T-helper 17 cell (primary cell): Measurements from ENCODE around the gene ABCC9. TPM values are rescaled to one million over a fixed set of nuclear protein-coding genes. Genes with fewer than 3 reads are reported as not detected.
"Not testable (repeated sequence)": the region's sequence is repeated elsewhere in the genome, so short reads cannot be mapped to it uniquely, and the experiment has no call there.

Source experiments
- ATAC-seq: fragments of 150-1000 bp; cut with Tn5 transposase; 2 replicates; pipeline ENCODE4 v1.10.0; 2021; ENCODE audit warnings: mild to moderate bottlenecking, moderate library complexity
- DNase-seq, 3 donors: peaks; one replicate each; pipeline versions ENCODE4 v3.0.0 to v3.0.0-alpha.2; 2020 to 2021
- H3K9me3 ChIP-seq: one replicate; pipeline ENCODE4 v1.7.0; 2013; ENCODE audit warnings: low read length, mild to moderate bottlenecking; ENCODE audit not compliant: control insufficient read depth, poor library complexity, severe bottlenecking
- H3K27ac Mint-ChIP-seq: one replicate; pipeline ENCODE4 v1.8.0; 2022; ENCODE audit warnings: mild to moderate bottlenecking, moderate library complexity, mixed read lengths
- H3K27me3 Mint-ChIP-seq: one replicate; pipeline ENCODE4 v1.8.0; 2022; ENCODE audit warnings: mixed read lengths
- H3K36me3 Mint-ChIP-seq: one replicate; pipeline ENCODE4 v1.8.0; 2022; ENCODE audit warnings: low read depth, mixed read lengths
- H3K4me1 Mint-ChIP-seq: one replicate; pipeline ENCODE4 v1.8.0; 2022; ENCODE audit warnings: mild to moderate bottlenecking, mixed read lengths
- H3K4me3 Mint-ChIP-seq: one replicate; pipeline ENCODE4 v1.8.0; 2022; ENCODE audit warnings: mild to moderate bottlenecking, moderate library complexity, mixed read lengths
- total RNA-seq, 4 donors: library from RNA in 2 of 4; stranded (reverse) in 2 of 4; gene quantifications; one replicate each; pipeline ENCODE4 v1.2.3 and lab custom pipeline; 2022 to 2026

Gene ABCC9
- total RNA-seq, 2 donors from 2014 or later, result not detected

DNA sequence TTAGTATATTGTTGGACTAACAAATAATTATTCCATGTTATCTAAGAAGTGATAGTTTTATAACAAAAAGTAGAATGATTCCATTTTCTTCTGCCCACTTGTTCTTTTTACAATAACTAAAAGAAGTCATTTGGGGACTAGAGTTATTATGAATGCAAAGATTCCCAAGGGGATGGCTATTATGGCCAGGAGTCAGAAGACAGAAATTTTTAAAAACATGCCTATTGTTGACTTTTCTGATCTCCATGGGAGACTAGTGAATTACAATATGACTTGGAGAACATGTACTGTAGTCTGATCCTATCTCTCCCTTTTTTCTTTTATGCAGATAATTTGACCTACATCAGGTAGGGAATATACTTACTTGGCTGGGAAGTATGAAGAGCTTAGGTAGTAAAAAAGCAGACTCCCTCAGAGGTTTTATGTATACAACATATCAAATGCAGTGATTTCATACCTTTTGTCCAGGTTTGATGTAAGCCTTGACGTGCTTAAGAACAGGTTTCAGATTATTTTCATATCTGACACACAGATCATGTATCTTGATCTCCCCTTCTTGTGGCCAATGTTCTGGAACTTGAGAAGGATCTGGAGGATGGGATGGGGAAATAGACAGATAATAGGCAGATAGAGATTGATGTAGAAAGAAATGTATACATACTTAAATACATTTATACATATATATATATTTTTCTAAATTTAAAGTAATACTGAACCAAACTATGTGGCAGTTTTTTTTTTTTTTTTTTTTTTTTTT is 125.7 kb downstream of the ABCC9 start:
- no peaks in the 10 kb centered on the region for H3K4me1 Mint-ChIP-seq
- no peaks in the 10 kb centered on the region for H3K9me3 ChIP-seq
- no peaks in the 10 kb centered on the region for H3K36me3 Mint-ChIP-seq
- no peak for ATAC-seq
- no peak overlapping the region for H3K4me3 Mint-ChIP-seq
- DNase-seq, result no peak
- peaks cover 11% of the 10 kb centered on the region for H3K27me3 Mint-ChIP-seq
- no peak overlapping the region for H3K27ac Mint-ChIP-seq

DNA sequence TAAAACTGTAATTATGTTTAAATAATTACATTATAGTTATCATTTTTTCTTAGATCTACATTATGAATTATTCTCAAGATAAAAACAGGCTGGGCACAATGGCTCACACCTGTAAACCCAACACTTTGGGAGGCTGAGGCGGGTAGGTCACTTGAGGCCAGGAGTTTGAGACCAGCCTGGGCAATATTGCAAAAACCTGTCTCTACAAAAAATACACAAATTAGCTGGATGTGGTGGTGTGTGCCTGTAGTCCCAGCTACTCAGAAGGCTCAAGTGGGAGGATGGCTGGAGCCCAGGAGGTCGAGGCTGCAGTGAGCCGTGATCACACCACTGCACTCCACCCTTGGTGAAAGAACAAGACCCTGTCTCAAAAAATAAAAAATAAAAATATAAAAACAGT is 126.4 kb downstream of the ABCC9 start:
- Mint-ChIP-seq H3K4me1 (no peaks in the 10 kb centered on the region), H3K36me3 (no peaks in the 10 kb centered on the region), H3K4me3 (no peak overlapping the region), H3K27ac (no peak overlapping the region), H3K27me3 (peaks cover 10% of the 10 kb centered on the region)
- no peaks in the 10 kb centered on the region for H3K9me3 ChIP-seq
- DNase-seq (no peak), ATAC-seq (no peak)

DNA sequence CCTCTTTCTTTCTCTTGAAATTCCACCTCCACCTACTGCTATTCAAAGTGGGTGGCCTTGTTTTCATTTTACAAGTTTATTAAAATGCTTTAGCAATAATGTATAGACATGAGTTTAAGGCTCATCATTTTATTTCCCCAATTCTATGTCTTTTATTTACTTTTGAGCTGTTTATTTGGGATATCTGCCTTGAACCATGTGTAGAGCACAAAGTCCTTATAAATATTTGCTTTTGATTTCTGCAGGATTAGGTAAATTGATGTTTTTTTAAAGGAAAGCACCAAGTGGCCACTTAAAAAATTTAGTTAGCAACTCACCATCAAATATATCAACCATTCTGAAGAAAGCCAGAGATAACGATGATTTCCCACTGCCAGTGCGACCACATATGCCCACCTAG is 126.9 kb downstream of the ABCC9 start:
- Mint-ChIP-seq H3K4me1 (no peaks in the 10 kb centered on the region), H3K27ac (no peak overlapping the region), H3K4me3 (no peak overlapping the region), H3K27me3 (peaks cover 6% of the 10 kb centered on the region), H3K36me3 (no peaks in the 10 kb centered on the region)
- no peak for DNase-seq
- no peak for ATAC-seq
- no peaks in the 10 kb centered on the region for H3K9me3 ChIP-seq

DNA sequence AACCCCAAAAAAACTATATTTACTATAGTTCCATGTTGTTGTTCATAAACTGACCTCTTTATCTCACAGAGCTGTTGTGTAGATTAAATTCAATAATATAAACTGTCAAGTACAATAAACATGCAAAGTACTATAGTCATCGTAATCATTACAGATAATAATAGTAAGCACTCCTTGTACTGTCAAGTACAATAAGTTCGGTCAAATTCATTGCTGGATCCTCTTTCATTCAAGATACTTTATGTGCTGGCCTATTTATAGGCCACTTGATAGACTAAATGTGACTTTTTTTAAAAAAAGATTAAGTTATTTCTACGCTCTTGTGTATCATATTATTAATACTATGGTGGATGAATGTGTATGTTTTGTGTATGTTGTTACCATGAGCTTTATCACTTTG is 127.5 kb downstream of the ABCC9 start:
- Mint-ChIP-seq H3K27ac (no peak overlapping the region), H3K4me1 (no peaks in the 10 kb centered on the region), H3K27me3 (peaks cover under 1% of the 10 kb centered on the region), H3K4me3 (no peak overlapping the region), H3K36me3 (no peaks in the 10 kb centered on the region)
- ATAC-seq (no peak), DNase-seq (no peak)
- H3K9me3 ChIP-seq, result no peaks in the 10 kb centered on the region

DNA sequence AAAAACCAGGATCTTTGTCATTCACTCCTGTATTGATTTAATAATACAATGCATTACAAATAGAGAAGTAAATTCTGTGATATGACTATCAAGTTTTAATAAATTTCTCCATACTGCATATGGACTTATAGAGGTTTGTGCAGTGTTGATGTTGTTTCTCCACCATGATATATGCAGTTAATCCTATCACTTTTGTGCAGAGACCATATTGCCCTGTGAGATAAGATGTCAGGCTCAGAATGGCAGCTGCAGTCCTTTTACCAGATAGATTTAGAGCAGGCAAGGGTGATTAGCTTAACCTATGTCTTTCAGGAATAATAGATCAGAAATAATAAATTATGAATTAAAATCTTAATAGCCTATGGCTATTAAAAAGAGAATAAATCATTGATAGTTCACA is 128.1 kb downstream of the ABCC9 start:
- ATAC-seq, result no peak
- no peak overlapping the region for H3K27ac Mint-ChIP-seq
- no peak for DNase-seq
- no peaks in the 10 kb centered on the region for H3K9me3 ChIP-seq
- H3K4me3 Mint-ChIP-seq, result no peak overlapping the region
- H3K27me3 Mint-ChIP-seq, result no peaks in the 10 kb centered on the region
- H3K4me1 Mint-ChIP-seq, result no peaks in the 10 kb centered on the region
- H3K36me3 Mint-ChIP-seq, result no peaks in the 10 kb centered on the region

DNA sequence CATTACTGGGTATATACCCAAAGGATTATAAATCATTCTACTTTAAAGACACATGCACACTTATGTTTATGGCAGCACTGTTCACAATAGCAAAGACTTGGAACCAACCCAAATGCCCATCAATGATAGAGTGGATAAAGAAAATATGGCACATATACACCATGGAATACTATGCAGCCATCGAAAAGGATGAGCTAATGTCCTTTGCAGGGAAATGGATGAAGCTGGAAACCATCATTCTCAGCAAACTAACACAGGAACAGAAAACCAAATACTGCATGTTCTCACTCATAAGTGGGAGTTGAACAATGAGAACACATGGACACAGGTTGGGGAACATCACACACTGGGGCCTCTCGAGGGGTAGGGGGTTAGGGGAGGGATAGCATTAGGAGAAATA is 128.9 kb downstream of the ABCC9 start:
- H3K27ac Mint-ChIP-seq, DNase-seq, H3K4me1 Mint-ChIP-seq, H3K27me3 Mint-ChIP-seq, H3K36me3 Mint-ChIP-seq, ATAC-seq, H3K4me3 Mint-ChIP-seq, H3K9me3 ChIP-seq: not testable (repeated sequence)

DNA sequence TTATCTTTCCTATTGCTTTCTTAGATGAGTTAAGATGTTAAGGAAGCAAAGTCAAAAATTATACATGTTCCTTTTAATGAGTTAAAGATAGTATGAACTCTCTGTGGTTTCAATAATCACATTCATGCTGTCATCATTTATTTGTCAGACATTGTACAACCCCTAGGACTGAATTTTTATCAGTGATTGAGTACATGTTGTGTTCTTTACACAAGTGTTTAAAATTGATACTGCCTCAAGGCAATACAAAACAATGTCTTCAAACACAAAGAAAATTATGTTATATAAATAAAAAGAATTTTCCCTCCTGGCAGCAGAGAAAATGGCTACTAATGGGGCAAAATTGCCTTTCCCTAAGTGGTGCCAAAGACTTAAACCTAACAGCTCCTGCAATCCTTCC is 132.1 kb downstream of the ABCC9 start:
- Mint-ChIP-seq H3K36me3 (no peaks in the 10 kb centered on the region), H3K4me3 (no peak overlapping the region), H3K27ac (no peak overlapping the region), H3K27me3 (no peaks in the 10 kb centered on the region), H3K4me1 (no peaks in the 10 kb centered on the region)
- no peaks in the 10 kb centered on the region for H3K9me3 ChIP-seq
- ATAC-seq (no peak), DNase-seq (no peak)

DNA sequence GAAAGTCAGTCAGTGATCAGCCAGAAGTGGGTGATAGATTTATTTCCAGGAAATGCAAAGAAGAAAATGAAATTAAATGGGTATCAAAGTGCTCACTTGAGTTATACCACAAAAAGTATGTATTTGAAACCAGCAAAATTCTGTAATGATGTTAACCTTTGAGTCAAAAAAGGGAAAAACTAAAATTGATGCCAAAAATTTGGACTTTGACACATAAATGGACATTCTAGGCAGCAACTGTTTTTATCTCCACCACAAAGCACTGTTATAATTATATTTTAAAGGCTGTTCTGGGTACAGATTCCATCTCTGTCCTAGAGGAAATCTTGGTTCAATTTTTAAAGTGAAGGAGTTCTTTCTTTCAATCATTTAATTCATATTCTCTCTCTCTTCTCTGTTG is 135.0 kb downstream of the ABCC9 start:
- no peaks in the 10 kb centered on the region for H3K36me3 Mint-ChIP-seq
- no peaks in the 10 kb centered on the region for H3K9me3 ChIP-seq
- no peak for DNase-seq
- H3K4me3 Mint-ChIP-seq, result no peak overlapping the region
- no peak for ATAC-seq
- no peak overlapping the region for H3K27ac Mint-ChIP-seq
- H3K27me3 Mint-ChIP-seq, result no peaks in the 10 kb centered on the region
- no peaks in the 10 kb centered on the region for H3K4me1 Mint-ChIP-seq

DNA sequence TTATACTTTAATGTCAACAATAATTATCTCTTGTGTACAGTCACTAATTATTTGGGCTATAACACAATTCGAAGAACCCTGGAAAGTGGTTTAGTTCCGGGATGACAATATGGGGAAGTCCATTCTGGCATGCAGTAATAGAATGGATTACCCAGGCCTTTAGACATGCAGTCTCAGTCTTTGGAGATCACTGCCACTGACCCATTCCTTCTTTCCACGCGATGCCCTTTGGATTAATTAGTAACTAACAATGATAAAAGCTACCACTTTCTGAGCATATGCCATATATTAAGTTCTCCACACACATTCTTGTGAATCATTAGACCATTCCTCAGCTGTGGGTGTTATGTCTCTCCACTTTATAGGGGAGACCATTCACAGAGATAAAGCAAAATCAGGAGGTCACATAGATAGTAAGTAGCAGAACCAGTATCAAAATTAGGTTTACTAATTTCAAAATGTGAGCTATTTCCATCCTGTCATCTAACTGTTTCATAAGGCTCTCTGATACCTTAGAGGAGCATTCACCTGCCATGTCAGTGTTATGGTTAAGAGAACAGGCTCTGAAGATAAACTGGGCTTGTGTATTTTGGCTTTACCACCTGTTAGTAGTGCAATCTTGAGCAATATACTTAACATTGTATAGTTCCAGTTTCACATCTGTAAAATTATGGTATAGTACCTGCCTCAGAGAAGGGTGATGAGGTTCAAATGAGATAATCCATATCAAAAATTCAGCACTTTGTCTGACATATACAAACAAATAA is 139.5 kb downstream of the ABCC9 start:
- no peaks in the 10 kb centered on the region for H3K36me3 Mint-ChIP-seq
- ATAC-seq (no peak), DNase-seq (no peak)
- no peak overlapping the region for H3K4me3 Mint-ChIP-seq
- H3K9me3 ChIP-seq, result no peaks in the 10 kb centered on the region
- H3K27me3 Mint-ChIP-seq, result no peaks in the 10 kb centered on the region
- no peak overlapping the region for H3K27ac Mint-ChIP-seq
- no peaks in the 10 kb centered on the region for H3K4me1 Mint-ChIP-seq

DNA sequence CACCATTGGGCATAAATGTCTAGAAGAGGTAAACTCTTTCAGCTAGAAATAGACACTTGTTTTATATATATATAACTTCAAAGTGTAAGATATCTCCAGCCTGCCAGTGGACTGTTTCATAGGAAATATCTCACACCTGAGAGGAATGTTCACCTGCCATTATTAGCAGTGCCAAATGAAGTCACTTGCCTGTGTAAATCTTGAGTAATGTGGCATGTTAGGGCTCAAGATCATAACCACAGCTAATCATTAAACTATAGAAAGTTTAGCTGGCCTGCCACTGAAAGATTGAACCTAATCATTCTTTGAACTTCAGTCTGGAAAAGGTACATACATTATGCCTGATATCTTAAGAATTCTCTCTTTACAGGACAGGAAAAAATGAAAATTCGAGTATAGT is 141.2 kb downstream of the ABCC9 start:
- H3K27me3 Mint-ChIP-seq, result no peaks in the 10 kb centered on the region
- no peak overlapping the region for H3K4me3 Mint-ChIP-seq
- no peaks in the 10 kb centered on the region for H3K36me3 Mint-ChIP-seq
- ATAC-seq (no peak), DNase-seq (no peak)
- no peaks in the 10 kb centered on the region for H3K9me3 ChIP-seq
- H3K27ac Mint-ChIP-seq, result no peak overlapping the region
- no peaks in the 10 kb centered on the region for H3K4me1 Mint-ChIP-seq

DNA sequence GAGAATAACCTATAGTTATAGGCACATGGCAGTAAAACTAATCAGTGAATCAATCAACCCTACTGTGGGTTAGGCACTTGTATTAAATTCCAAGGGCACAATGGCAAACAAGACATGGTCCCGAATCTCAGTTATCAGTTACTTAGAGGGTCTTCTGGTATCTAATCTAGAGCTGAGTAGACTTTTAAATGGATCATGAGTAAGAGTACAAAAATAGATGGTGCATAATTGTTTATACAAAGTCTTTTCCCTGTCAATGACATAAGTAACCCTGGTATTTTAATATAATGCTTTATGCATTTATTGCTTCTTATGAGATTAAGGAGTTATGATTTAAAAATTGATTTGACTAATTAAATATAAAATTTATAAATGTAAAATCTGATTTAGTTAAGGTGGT is 143.7 kb downstream of the ABCC9 start:
- Mint-ChIP-seq H3K27ac (no peak overlapping the region), H3K4me1 (no peaks in the 10 kb centered on the region), H3K36me3 (no peaks in the 10 kb centered on the region), H3K4me3 (no peak overlapping the region), H3K27me3 (no peaks in the 10 kb centered on the region)
- DNase-seq, result no peak
- H3K9me3 ChIP-seq, result no peaks in the 10 kb centered on the region
- no peak for ATAC-seq

DNA sequence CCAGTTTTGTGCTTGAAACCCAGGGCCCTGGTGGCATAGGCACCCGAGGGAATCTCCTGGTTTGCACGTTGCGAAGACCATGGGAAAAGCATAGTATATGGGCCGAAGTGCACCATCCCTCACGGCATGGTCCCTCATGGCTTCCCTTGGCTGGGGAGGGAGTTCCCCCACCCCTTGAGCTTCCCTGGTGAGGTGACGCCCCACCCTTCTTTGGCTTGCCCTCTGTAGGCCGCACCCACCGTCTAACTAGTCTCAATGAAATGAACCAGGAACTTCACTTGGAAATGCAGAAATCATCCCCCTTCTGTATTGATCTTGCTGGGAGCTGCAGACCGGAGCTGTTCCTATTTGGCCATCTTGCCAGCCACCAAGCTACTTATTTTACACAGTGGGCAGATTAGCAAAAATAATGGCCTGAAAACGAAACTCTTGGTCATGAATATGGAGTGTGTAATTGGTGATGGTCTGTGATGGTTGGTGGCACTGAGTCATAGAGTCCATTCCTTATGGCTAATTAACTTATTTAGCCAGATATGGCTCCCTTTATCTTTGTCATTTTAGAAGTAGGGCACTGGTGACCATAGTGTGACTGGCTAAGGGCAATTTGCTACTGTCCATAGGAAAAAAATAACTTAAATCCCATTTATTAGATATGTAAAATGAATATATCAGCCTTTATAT is 145.4 kb downstream of the ABCC9 start:
- no peak for DNase-seq
- ATAC-seq, result no peak
- Mint-ChIP-seq H3K27ac (no peak overlapping the region), H3K36me3 (no peaks in the 10 kb centered on the region), H3K27me3 (no peaks in the 10 kb centered on the region), H3K4me1 (no peaks in the 10 kb centered on the region), H3K4me3 (no peak overlapping the region)
- H3K9me3 ChIP-seq, result no peaks in the 10 kb centered on the region

DNA sequence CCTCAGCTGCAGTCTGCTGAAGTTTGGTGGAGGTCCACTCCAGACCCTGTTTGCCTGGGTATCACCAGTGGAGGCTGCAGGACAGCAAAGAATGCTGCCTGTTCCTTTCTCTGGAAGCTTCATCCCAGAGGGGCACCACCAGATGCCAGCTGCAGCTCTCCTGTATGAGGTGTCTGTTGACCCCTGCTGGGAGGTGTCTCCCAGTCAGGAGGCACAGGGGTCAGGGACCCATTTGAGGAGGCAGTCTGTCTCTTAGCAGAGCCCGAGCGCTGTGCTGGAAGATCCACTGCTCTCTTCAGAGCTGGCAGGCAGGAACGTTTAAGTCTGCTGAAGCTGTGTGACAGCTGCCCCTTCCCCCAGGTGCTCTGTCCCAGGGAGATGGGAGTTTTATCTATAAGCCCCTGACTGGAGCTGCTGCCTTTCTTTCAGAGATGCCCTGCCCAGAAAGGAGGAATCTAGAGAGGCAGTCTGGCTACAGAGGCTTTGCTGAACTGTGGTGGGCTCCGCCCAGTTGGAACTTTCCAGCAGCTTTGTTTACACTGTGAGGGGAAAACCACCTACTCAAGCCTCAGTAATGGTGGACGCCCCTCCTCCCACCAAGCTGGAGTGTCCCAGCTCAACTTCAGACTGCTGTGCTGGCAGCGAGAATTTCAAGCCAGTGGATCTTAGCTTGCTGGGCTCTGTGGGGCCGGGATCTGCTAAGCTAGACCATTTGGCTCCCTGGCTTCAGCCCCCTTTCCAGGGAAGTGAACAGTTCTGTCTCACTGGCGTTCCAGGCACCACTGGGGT is 146.2 kb downstream of the ABCC9 start:
- ATAC-seq, result not testable (repeated sequence)

More for the DNA sequence above, 146.2 kb downstream of the ABCC9 start:
- H3K36me3 Mint-ChIP-seq, H3K27ac Mint-ChIP-seq, DNase-seq, H3K4me1 Mint-ChIP-seq, H3K9me3 ChIP-seq, H3K27me3 Mint-ChIP-seq, H3K4me3 Mint-ChIP-seq: not testable (repeated sequence)
